ENCODE results near the gene BAHCC1. TPM values are rescaled to one million over a fixed set of nuclear protein-coding genes. Genes with fewer than 3 reads are reported as not detected.

Gene BAHCC1
- total RNA-seq, 1 experiment from 2014 or later, result 29.8 TPM

DNA sequence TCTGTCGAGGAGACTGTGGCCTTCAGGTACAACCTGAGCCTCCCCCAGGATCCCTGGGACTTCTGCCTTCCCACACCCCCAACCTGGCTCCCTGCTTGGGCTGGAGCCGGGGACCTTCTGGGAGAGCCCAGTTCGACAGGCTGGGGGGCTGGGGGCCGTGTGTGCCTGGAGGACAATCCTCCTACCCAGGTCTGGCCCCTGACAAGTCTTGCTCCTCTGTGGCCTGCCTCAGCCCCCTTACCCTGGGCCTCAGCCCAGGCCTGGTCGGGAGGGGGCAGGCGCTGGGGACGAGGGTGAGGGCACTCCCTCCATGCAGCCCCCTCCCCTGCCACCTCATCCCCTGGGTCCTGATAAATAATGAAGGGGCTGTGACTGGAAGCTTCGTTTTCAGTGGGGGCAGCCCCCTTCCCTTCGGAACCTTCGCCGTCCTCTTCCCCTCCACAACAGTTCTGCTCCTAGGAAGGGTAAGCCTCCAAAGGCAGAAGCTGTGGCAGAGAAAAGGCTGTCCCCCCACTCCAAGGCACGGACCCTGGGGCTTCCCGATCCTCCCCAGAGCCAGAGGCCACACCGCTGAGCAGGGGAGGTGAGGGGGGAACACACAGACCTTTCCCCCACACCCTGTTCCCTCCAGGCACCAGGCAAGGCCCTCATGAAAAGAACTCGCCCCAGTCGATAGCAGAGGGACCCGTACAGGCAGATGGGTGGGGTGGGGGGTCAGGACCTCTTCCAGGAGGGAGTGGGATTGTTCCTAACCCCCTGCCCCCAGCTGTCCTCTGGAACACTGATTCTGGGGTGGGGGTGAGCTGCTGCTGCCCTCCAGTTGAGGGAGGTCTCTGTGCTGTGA lies 5.0 kb upstream of the BAHCC1 start:
- ATAC-seq, result no peak
- Mint-ChIP-seq H3K27me3 (ENCODE audit: low read depth) (peaks cover 87% of the 10 kb centered on the region), H3K27ac (no peak overlapping the region), H3K4me3 (no peak overlapping the region), H3K4me1 (peaks cover 39% of the 10 kb centered on the region), H3K9me3 (no peaks in the 10 kb centered on the region), H3K36me3 (no peaks in the 10 kb centered on the region)
- CTCF ChIA-PET, result interaction anchor here (1.0 kb wide), 1 partner anchor 81 kb away, joined by 3 read pairs; no protein-coding TSS in a partner anchor
- no peak for DNase-seq (ENCODE audit: low spot score)
- POLR2A ChIA-PET, result no interaction called here
- TF ChIP-seq, protein P1, sequence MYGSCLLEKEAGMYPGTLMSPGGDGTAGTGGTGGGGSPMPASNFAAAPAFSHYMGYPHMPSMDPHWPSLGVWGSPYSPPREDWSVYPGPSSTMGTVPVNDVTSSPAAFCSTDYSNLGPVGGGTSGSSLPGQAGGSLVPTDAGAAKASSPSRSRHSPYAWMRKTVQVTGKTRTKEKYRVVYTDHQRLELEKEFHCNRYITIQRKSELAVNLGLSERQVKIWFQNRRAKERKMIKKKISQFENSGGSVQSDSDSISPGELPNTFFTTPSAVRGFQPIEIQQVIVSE (CRISPR knock-in tag; IDR thresholded peaks at IDR 0.05; ENCODE audit: borderline replicate concordance), result no peak
- TF ChIP-seq FOXP1 (CRISPR knock-in tag; IDR thresholded peaks at IDR 0.05; ENCODE audit: borderline replicate concordance) (0 out of 2 replicates have a peak, but pooled peaks have one; percentile 11), NR1H2 (CRISPR knock-in tag; IDR thresholded peaks at IDR 0.05) (no peak), SOX15 (CRISPR knock-in tag; IDR thresholded peaks at IDR 0.05) (no peak)

- Mint-ChIP-seq H3K27ac (no peak overlapping the region), H3K9me3 (no peaks in the 10 kb centered on the region), H3K4me1 (peaks cover 39% of the 10 kb centered on the region), H3K36me3 (no peaks in the 10 kb centered on the region), H3K27me3 (ENCODE audit: low read depth) (peaks cover 86% of the 10 kb centered on the region), H3K4me3 (no peak overlapping the region)
- ChIA-PET CTCF (interaction anchor here (1.0 to 1.4 kb wide), 2 partner anchors 82 to 99 kb away, joined by 3 to 4 read pairs; no protein-coding TSS in a partner anchor), POLR2A (no interaction called here)
- TF ChIP-seq SOX15 (CRISPR knock-in tag; IDR thresholded peaks at IDR 0.05), result no peak
- no peak for TF ChIP-seq NR1H2 (CRISPR knock-in tag; IDR thresholded peaks at IDR 0.05)
- TF ChIP-seq, protein P2, sequence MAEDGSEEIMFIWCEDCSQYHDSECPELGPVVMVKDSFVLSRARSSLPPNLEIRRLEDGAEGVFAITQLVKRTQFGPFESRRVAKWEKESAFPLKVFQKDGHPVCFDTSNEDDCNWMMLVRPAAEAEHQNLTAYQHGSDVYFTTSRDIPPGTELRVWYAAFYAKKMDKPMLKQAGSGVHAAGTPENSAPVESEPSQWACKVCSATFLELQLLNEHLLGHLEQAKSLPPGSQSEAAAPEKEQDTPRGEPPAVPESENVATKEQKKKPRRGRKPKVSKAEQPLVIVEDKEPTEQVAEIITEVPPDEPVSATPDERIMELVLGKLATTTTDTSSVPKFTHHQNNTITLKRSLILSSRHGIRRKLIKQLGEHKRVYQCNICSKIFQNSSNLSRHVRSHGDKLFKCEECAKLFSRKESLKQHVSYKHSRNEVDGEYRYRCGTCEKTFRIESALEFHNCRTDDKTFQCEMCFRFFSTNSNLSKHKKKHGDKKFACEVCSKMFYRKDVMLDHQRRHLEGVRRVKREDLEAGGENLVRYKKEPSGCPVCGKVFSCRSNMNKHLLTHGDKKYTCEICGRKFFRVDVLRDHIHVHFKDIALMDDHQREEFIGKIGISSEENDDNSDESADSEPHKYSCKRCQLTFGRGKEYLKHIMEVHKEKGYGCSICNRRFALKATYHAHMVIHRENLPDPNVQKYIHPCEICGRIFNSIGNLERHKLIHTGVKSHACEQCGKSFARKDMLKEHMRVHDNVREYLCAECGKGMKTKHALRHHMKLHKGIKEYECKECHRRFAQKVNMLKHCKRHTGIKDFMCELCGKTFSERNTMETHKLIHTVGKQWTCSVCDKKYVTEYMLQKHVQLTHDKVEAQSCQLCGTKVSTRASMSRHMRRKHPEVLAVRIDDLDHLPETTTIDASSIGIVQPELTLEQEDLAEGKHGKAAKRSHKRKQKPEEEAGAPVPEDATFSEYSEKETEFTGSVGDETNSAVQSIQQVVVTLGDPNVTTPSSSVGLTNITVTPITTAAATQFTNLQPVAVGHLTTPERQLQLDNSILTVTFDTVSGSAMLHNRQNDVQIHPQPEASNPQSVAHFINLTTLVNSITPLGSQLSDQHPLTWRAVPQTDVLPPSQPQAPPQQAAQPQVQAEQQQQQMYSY (CRISPR knock-in tag; IDR thresholded peaks at IDR 0.05), result no peak
- TF ChIP-seq JAZF1 (CRISPR knock-in tag; IDR thresholded peaks at IDR 0.05), result no peak
- no peak for TF ChIP-seq NFYB (CRISPR knock-in tag; conservative IDR thresholded peaks at IDR 0.05; ENCODE audit: low read depth)
- no peak for TF ChIP-seq ELF4 (CRISPR knock-in tag; IDR thresholded peaks at IDR 0.05; ENCODE audit: low read depth)
- TF ChIP-seq, protein P3, sequence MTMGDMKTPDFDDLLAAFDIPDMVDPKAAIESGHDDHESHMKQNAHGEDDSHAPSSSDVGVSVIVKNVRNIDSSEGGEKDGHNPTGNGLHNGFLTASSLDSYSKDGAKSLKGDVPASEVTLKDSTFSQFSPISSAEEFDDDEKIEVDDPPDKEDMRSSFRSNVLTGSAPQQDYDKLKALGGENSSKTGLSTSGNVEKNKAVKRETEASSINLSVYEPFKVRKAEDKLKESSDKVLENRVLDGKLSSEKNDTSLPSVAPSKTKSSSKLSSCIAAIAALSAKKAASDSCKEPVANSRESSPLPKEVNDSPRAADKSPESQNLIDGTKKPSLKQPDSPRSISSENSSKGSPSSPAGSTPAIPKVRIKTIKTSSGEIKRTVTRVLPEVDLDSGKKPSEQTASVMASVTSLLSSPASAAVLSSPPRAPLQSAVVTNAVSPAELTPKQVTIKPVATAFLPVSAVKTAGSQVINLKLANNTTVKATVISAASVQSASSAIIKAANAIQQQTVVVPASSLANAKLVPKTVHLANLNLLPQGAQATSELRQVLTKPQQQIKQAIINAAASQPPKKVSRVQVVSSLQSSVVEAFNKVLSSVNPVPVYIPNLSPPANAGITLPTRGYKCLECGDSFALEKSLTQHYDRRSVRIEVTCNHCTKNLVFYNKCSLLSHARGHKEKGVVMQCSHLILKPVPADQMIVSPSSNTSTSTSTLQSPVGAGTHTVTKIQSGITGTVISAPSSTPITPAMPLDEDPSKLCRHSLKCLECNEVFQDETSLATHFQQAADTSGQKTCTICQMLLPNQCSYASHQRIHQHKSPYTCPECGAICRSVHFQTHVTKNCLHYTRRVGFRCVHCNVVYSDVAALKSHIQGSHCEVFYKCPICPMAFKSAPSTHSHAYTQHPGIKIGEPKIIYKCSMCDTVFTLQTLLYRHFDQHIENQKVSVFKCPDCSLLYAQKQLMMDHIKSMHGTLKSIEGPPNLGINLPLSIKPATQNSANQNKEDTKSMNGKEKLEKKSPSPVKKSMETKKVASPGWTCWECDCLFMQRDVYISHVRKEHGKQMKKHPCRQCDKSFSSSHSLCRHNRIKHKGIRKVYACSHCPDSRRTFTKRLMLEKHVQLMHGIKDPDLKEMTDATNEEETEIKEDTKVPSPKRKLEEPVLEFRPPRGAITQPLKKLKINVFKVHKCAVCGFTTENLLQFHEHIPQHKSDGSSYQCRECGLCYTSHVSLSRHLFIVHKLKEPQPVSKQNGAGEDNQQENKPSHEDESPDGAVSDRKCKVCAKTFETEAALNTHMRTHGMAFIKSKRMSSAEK (CRISPR knock-in tag; IDR thresholded peaks at IDR 0.05; ENCODE audit: borderline replicate concordance), result no peak
- TF ChIP-seq ESRRA (CRISPR knock-in tag; IDR thresholded peaks at IDR 0.05; ENCODE audit: borderline replicate concordance), result no peak
- no peak for TF ChIP-seq RORB (CRISPR knock-in tag; IDR thresholded peaks at IDR 0.05)
- no peak for TF ChIP-seq TEAD4 (CRISPR knock-in tag; IDR thresholded peaks at IDR 0.05)
- no peak for TF ChIP-seq SMAD4 (CRISPR knock-in tag; IDR thresholded peaks at IDR 0.05)
- no peak for TF ChIP-seq ZSCAN18 (CRISPR knock-in tag; IDR thresholded peaks at IDR 0.05)
- no peak for TF ChIP-seq GABPB1 (CRISPR knock-in tag; IDR thresholded peaks at IDR 0.05)
- TF ChIP-seq, protein P4, sequence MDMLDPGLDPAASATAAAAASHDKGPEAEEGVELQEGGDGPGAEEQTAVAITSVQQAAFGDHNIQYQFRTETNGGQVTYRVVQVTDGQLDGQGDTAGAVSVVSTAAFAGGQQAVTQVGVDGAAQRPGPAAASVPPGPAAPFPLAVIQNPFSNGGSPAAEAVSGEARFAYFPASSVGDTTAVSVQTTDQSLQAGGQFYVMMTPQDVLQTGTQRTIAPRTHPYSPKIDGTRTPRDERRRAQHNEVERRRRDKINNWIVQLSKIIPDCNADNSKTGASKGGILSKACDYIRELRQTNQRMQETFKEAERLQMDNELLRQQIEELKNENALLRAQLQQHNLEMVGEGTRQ (CRISPR knock-in tag; IDR thresholded peaks at IDR 0.05), result no peak
- no peak for TF ChIP-seq TCF7 (CRISPR knock-in tag; IDR thresholded peaks at IDR 0.05; ENCODE audit: low read depth)
- TF ChIP-seq, protein P5, sequence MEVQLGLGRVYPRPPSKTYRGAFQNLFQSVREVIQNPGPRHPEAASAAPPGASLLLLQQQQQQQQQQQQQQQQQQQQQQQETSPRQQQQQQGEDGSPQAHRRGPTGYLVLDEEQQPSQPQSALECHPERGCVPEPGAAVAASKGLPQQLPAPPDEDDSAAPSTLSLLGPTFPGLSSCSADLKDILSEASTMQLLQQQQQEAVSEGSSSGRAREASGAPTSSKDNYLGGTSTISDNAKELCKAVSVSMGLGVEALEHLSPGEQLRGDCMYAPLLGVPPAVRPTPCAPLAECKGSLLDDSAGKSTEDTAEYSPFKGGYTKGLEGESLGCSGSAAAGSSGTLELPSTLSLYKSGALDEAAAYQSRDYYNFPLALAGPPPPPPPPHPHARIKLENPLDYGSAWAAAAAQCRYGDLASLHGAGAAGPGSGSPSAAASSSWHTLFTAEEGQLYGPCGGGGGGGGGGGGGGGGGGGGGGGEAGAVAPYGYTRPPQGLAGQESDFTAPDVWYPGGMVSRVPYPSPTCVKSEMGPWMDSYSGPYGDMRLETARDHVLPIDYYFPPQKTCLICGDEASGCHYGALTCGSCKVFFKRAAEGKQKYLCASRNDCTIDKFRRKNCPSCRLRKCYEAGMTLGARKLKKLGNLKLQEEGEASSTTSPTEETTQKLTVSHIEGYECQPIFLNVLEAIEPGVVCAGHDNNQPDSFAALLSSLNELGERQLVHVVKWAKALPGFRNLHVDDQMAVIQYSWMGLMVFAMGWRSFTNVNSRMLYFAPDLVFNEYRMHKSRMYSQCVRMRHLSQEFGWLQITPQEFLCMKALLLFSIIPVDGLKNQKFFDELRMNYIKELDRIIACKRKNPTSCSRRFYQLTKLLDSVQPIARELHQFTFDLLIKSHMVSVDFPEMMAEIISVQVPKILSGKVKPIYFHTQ (CRISPR knock-in tag; IDR thresholded peaks at IDR 0.05), result no peak
- TF ChIP-seq ETV6 (CRISPR knock-in tag; IDR thresholded peaks at IDR 0.05), result no peak
- DNase-seq (ENCODE audit: low spot score), result no peak
- ATAC-seq, result no peak
Measured at GRCh38 chr17:81390873-81391255, 4.4 kb upstream of the BAHCC1 start.
